Suprapubic skin (tissue), 4 donors: Measurements from ENCODE around the gene ESAM.

ENCODE experiments used
- EP300 ChIP-seq: sonication (generic); formaldehyde crosslinking; IDR thresholded peaks from one replicate; pipeline ENCODE4 v1.6.1; 2017; ENCODE audit warnings: antibody characterized with exemption
- POLR2AphosphoS5 ChIP-seq, 3 donors: sonication (generic); formaldehyde crosslinking; IDR thresholded peaks; one replicate each; pipeline ENCODE4 v1.6.1; 2017; ENCODE audit warnings: antibody characterized with exemption in 3 of 3
- TF ChIP-seq, protein P1 (sequence below), 2 donors: fragments of 200-600 bp in 1 of 2; fragments of 450-650 bp in 1 of 2; sonication (generic) in 1 of 2; IDR thresholded peaks; one replicate each; pipeline ENCODE4 v1.5.1; 2016 to 2019; ENCODE audit warnings: antibody characterized with exemption in 2 of 2, mild to moderate bottlenecking in 1 of 2, moderate library complexity in 1 of 2

DNA sequence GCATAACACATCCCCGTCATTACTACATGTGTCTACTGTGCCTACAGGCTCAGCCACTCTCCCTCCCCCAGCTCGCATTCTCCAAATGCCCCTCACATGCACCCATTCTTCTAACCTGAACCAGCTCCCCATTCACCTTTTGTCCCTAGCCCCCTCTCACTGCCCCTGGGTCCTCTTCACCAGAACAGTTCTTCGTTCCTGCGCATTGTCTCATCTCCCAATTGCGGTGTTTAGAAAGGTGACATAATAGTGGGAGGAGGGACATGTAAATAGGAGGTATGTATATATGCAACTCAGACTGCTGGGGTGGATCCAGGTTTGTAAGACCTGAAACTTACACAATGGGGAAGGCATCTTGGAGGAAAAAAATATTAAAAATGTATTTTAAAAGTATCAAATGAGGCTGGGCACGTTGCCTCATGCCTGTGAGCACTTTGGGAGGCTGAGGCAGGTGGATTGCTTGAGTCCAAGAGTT lies 5.3 kb downstream of the ESAM start:
- TF ChIP-seq, protein P1, sequence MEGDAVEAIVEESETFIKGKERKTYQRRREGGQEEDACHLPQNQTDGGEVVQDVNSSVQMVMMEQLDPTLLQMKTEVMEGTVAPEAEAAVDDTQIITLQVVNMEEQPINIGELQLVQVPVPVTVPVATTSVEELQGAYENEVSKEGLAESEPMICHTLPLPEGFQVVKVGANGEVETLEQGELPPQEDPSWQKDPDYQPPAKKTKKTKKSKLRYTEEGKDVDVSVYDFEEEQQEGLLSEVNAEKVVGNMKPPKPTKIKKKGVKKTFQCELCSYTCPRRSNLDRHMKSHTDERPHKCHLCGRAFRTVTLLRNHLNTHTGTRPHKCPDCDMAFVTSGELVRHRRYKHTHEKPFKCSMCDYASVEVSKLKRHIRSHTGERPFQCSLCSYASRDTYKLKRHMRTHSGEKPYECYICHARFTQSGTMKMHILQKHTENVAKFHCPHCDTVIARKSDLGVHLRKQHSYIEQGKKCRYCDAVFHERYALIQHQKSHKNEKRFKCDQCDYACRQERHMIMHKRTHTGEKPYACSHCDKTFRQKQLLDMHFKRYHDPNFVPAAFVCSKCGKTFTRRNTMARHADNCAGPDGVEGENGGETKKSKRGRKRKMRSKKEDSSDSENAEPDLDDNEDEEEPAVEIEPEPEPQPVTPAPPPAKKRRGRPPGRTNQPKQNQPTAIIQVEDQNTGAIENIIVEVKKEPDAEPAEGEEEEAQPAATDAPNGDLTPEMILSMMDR (IDR thresholded peaks at IDR 0.05) = no peak
- TF ChIP-seq POLR2AphosphoS5 (IDR thresholded peaks at IDR 0.05) (no peak), EP300 (no peak)
